GM12892 (cell line): ENCODE results near the gene LIFR.

ENCODE experiments used
- POLR2A ChIP-seq: IDR thresholded peaks from 2 replicates; pipeline ENCODE4 v1.6.1; 2011; ENCODE audit warnings: low read depth, low read length, control low read depth
- POLR2AphosphoS5 ChIP-seq: IDR thresholded peaks from 2 replicates; pipeline ENCODE4 v1.6.1; 2011; ENCODE audit warnings: low read depth, low read length, control low read depth
- TAF1 ChIP-seq: IDR thresholded peaks from 2 replicates; pipeline ENCODE4 v1.6.1; 2011; ENCODE audit warnings: low read depth, mild to moderate bottlenecking, control low read depth, low read length, borderline replicate concordance

- TF ChIP-seq POLR2A (no peak), POLR2AphosphoS5 (no peak), TAF1 (no peak)
Measured at GRCh38 chr5:38529955-38530646, 26.3 kb downstream of the LIFR start.
